ENCODE measurements around the gene RUNDC1. TPM values are rescaled to one million over a fixed set of nuclear protein-coding genes. Genes with fewer than 3 reads are reported as not detected.

The RUNDC1 gene
- polyA plus RNA-seq, 3 donors, result 16.8 to 18.1 (median 17.1) TPM

GRCh38 chr17:43014020-43014648 lies 33.8 kb downstream of the RUNDC1 start:
- no peak for DNase-seq (ENCODE audit: extremely low read depth in 1 of 11, low read depth in 9 of 11, low spot score in 4 of 11)

GRCh38 chr17:43014649-43015542 lies 34.5 kb downstream of the RUNDC1 start:
- no peak for DNase-seq (ENCODE audit: extremely low read depth in 1 of 11, low read depth in 9 of 11, low spot score in 4 of 11)

- no peak for DNase-seq (ENCODE audit: extremely low read depth in 1 of 11, low read depth in 9 of 11, low spot score in 4 of 11)
Observed at GRCh38 chr17:43015579-43015978, 35.2 kb downstream of the RUNDC1 start.

GRCh38 chr17:43016216-43016615 lies 35.9 kb downstream of the RUNDC1 start:
- no peak for DNase-seq (ENCODE audit: extremely low read depth in 1 of 11, low read depth in 9 of 11, low spot score in 4 of 11)

GRCh38 chr17:43018008-43018853 lies 37.9 kb downstream of the RUNDC1 start:
- peak in 1 of 11 donors; percentile 49 for DNase-seq (ENCODE audit: extremely low read depth in 1 of 11, low read depth in 9 of 11, low spot score in 4 of 11)

- no peak for DNase-seq (ENCODE audit: extremely low read depth in 1 of 11, low read depth in 9 of 11, low spot score in 4 of 11)
Observed at GRCh38 chr17:43018932-43019331, 38.6 kb downstream of the RUNDC1 start.

- DNase-seq (ENCODE audit: extremely low read depth in 1 of 11, low read depth in 9 of 11, low spot score in 4 of 11), result no peak
Observed at GRCh38 chr17:43019418-43019817, 39.1 kb downstream of the RUNDC1 start.

- DNase-seq (ENCODE audit: extremely low read depth in 1 of 11, low read depth in 9 of 11, low spot score in 4 of 11), result no peak
Observed at GRCh38 chr17:43020030-43020621, 39.8 kb downstream of the RUNDC1 start.

GRCh38 chr17:43020789-43021740 lies 40.7 kb downstream of the RUNDC1 start:
- peak in 1 of 11 donors; percentile 36 for DNase-seq (ENCODE audit: extremely low read depth in 1 of 11, low read depth in 9 of 11, low spot score in 4 of 11)

- peak in 3 of 11 donors; percentile 63 to 74 (median 70) for DNase-seq (ENCODE audit: extremely low read depth in 1 of 11, low read depth in 9 of 11, low spot score in 4 of 11)
Observed at GRCh38 chr17:43021741-43022512, 41.6 kb downstream of the RUNDC1 start, which contains the start of gene VAT1. VAT1 (minus strand) TSS chr17:43022385; CDS start chr17:43022322, 63 bp downstream.

GRCh38 chr17:43024407-43025289 lies 44.3 kb downstream of the RUNDC1 start, which contains the start of gene RND2:
RND2 (plus strand) TSS chr17:43025231; CDS start chr17:43025348, 117 bp downstream.
- DNase-seq (ENCODE audit: extremely low read depth in 1 of 11, low read depth in 9 of 11, low spot score in 4 of 11), result peak; percentile 83 to 95 (median 91)

- no peak for DNase-seq (ENCODE audit: extremely low read depth in 1 of 11, low read depth in 9 of 11, low spot score in 4 of 11)
Observed at GRCh38 chr17:43025290-43025657, 44.9 kb downstream of the RUNDC1 start.

- no peak for DNase-seq (ENCODE audit: extremely low read depth in 1 of 11, low read depth in 9 of 11, low spot score in 4 of 11)
Observed at GRCh38 chr17:43025766-43026537, 45.6 kb downstream of the RUNDC1 start.

- peak in 1 of 11 donors; percentile 26 for DNase-seq (ENCODE audit: extremely low read depth in 1 of 11, low read depth in 9 of 11, low spot score in 4 of 11)
Observed at GRCh38 chr17:43026595-43026994, 46.2 kb downstream of the RUNDC1 start.

All from renal cortex interstitium (tissue), 11 donors.